ENCODE data around the gene DUS1L.
A peak's percentile ranks its signal among the peaks of the same experiment; 100 is the strongest.

The DUS1L gene

GRCh38 chr17:82077617-82078358 is 12.2 kb upstream of the DUS1L start:
- TF ChIP-seq EZH2 (IDR thresholded peaks at IDR 0.05; ENCODE audit: borderline replicate concordance, low read depth, low read length, severe bottlenecking) (no peak), CTCF (IDR thresholded peaks at IDR 0.05; ENCODE audit: borderline replicate concordance, extremely low read depth, low read length, poor library complexity, severe bottlenecking) (no peak)
- H3K27ac ChIP-seq (ENCODE audit: low read length) = no peak overlapping the region
- H3K9ac ChIP-seq (ENCODE audit: low read depth, low read length) = no peak overlapping the region
- no peak overlapping the region for H3K4me3 ChIP-seq (ENCODE audit: low read depth in 1 of 2, low read length in 2 of 2)
- ATAC-seq (ENCODE audit: insufficient read depth, low read depth) (peak; percentile 10; the same call in 2 of the 3 replicates), DNase-seq (no peak)
- H3K9me3 ChIP-seq (ENCODE audit: insufficient read depth, low read length, severe bottlenecking) = no peaks in the 10 kb centered on the region
- H3K4me1 ChIP-seq (ENCODE audit: insufficient read depth, low read length) = no peaks in the 10 kb centered on the region
- peaks cover 55% of the 10 kb centered on the region for H4K20me1 ChIP-seq (ENCODE audit: insufficient read depth, low read length)
- no peaks in the 10 kb centered on the region for H3K79me2 ChIP-seq (ENCODE audit: insufficient read depth, low read length)
- H3K36me3 ChIP-seq (ENCODE audit: insufficient read depth, low read length) = peaks cover 50% of the 10 kb centered on the region
- no peak overlapping the region for H3K4me2 ChIP-seq (ENCODE audit: insufficient read depth, low read length)
- no peaks in the 10 kb centered on the region for H3K27me3 ChIP-seq (ENCODE audit: insufficient read depth, low read length, poor library complexity)
- no peak overlapping the region for H2AFZ ChIP-seq (ENCODE audit: low read depth, low read length)

GRCh38 chr17:82076785-82077591 is 11.4 kb upstream of the DUS1L start:
- Histone ChIP-seq H3K4me2 (ENCODE audit: insufficient read depth, low read length) (no peak overlapping the region), H3K9me3 (ENCODE audit: insufficient read depth, low read length, severe bottlenecking) (no peaks in the 10 kb centered on the region), H4K20me1 (ENCODE audit: insufficient read depth, low read length) (peaks cover 47% of the 10 kb centered on the region), H3K36me3 (ENCODE audit: insufficient read depth, low read length) (peaks cover 42% of the 10 kb centered on the region), H3K27me3 (ENCODE audit: insufficient read depth, low read length, poor library complexity) (no peaks in the 10 kb centered on the region), H3K9ac (ENCODE audit: low read depth, low read length) (no peak overlapping the region), H2AFZ (ENCODE audit: low read depth, low read length) (no peak overlapping the region), H3K27ac (ENCODE audit: low read length) (no peak overlapping the region), H3K4me1 (ENCODE audit: insufficient read depth, low read length) (no peaks in the 10 kb centered on the region), H3K4me3 (ENCODE audit: low read depth in 1 of 2, low read length in 2 of 2) (no peak overlapping the region), H3K79me2 (ENCODE audit: insufficient read depth, low read length) (no peaks in the 10 kb centered on the region)
- DNase-seq = no peak
- ATAC-seq (ENCODE audit: insufficient read depth, low read depth) = peak; percentile 37
- TF ChIP-seq CTCF (IDR thresholded peaks at IDR 0.05; ENCODE audit: borderline replicate concordance, extremely low read depth, low read length, poor library complexity, severe bottlenecking) (no peak), EZH2 (IDR thresholded peaks at IDR 0.05; ENCODE audit: borderline replicate concordance, low read depth, low read length, severe bottlenecking) (no peak)

GRCh38 chr17:82076018-82076784 is 10.6 kb upstream of the DUS1L start:
- TF ChIP-seq EZH2 (IDR thresholded peaks at IDR 0.05; ENCODE audit: borderline replicate concordance, low read depth, low read length, severe bottlenecking) = no peak
- TF ChIP-seq CTCF (IDR thresholded peaks at IDR 0.05; ENCODE audit: borderline replicate concordance, extremely low read depth, low read length, poor library complexity, severe bottlenecking) = no peak
- peaks cover 41% of the 10 kb centered on the region for H4K20me1 ChIP-seq (ENCODE audit: insufficient read depth, low read length)
- H3K4me3 ChIP-seq (ENCODE audit: low read depth in 1 of 2, low read length in 2 of 2) = no peak overlapping the region
- ATAC-seq (ENCODE audit: insufficient read depth, low read depth) (peak; percentile 24; the same call in 1 of the 3 replicates), DNase-seq (no peak)
- no peak overlapping the region for H3K9ac ChIP-seq (ENCODE audit: low read depth, low read length)
- H3K27ac ChIP-seq (ENCODE audit: low read length) = no peak overlapping the region
- no peaks in the 10 kb centered on the region for H3K79me2 ChIP-seq (ENCODE audit: insufficient read depth, low read length)
- no peak overlapping the region for H3K4me2 ChIP-seq (ENCODE audit: insufficient read depth, low read length)
- H3K36me3 ChIP-seq (ENCODE audit: insufficient read depth, low read length) = peaks cover 36% of the 10 kb centered on the region
- no peaks in the 10 kb centered on the region for H3K4me1 ChIP-seq (ENCODE audit: insufficient read depth, low read length)
- no peaks in the 10 kb centered on the region for H3K9me3 ChIP-seq (ENCODE audit: insufficient read depth, low read length, severe bottlenecking)
- no peaks in the 10 kb centered on the region for H3K27me3 ChIP-seq (ENCODE audit: insufficient read depth, low read length, poor library complexity)
- H2AFZ ChIP-seq (ENCODE audit: low read depth, low read length) = no peak overlapping the region

Measured in DND-41 (cell line).